NOMO-1 (cell line): ENCODE data around the gene CBX5.
"Not testable (repeated sequence)": the region's sequence is repeated elsewhere in the genome, so short reads cannot be mapped to it uniquely, and the experiment has no call there.

Experiments used
- DNase-seq, 2 experiments: peaks; one replicate each; lab custom pipeline; 2025; ENCODE audit not compliant: unreplicated experiment in 2 of 2; lab: John Stamatoyannopoulos, UW

The CBX5 gene

DNA sequence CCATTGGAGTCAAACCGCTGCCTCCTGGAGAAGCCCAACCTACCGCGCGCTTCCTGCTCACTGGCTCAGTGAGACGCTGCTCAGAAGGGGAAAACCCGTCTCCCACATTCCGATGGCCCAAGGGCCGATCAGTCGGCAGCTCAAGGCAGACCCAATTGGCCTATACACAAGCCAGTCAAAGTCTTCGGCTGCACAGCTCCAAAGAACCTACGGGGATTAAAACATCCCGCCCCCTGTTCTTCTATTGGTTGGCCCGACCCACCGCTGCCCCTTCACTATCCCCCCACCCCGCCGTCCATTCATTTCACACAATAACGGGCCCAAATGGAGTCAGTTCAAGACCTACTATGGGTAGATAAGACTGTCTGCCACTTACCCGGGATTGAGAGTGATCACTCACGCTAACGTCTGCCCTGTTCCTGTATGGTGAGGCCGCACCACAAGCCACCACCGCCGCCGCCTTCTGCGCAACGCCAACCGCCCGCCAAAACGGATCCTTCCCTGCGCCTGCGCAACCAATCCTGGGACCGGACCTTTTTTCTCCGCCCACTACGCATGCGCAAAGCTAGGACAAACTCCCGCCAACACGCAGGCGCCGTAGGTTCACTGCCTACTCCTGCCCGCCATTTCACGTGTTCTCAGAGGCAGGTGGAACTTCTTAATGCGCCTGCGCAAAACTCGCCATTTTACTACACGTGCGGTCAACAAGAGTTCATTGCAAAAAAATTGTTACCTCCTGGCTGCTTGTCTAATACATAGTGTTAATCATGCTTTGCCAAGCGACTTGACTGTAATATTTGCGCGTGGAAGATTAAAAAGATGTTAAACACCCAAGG lies at the start of gene CBX5:
CBX5 (minus strand) TSS at position 491 of the 836 bp plus-strand sequence. CDS start 22,472 bp downstream, outside the sequence.
- peak; percentile 98 to 99 for DNase-seq

- DNase-seq = no peak
Measured at GRCh38 chr12:54328595-54329337, 48.8 kb upstream of the CBX5 start.

GRCh38 chr12:54325442-54326109 lies 45.7 kb upstream of the CBX5 start:
- DNase-seq = not testable (repeated sequence)

- peak; percentile 100 for DNase-seq
Measured at GRCh38 chr12:54324617-54325441, 44.9 kb upstream of the CBX5 start, which contains the start of gene COPZ1. Gene COPZ1 (plus strand): TSS chr12:54325131. CDS start chr12:54325164, 33 bp downstream.

- DNase-seq = no peak
Measured at GRCh38 chr12:54321363-54321762, 41.4 kb upstream of the CBX5 start.

GRCh38 chr12:54312309-54312708 lies 32.4 kb upstream of the CBX5 start:
- not testable (repeated sequence) for DNase-seq

DNA sequence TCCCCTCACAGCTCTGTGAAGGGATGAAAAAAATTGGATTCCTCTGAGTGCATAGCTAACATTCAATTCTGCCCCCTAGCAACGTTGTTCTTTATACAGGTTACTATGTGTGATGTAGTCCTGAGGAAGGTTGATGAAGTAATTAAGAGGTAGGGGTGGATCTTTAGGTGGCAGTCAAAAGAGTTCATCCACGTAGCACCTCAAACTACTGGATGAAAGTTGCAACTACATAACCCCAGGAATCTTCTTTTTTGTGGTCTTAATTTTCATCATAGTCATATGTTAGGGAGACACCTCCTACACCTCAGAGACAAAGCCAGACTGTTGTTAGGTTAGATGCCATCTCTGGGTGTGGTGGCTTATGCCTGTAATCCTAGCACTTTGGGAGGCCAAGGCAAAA lies 31.1 kb upstream of the CBX5 start:
- DNase-seq = no peak

DNA sequence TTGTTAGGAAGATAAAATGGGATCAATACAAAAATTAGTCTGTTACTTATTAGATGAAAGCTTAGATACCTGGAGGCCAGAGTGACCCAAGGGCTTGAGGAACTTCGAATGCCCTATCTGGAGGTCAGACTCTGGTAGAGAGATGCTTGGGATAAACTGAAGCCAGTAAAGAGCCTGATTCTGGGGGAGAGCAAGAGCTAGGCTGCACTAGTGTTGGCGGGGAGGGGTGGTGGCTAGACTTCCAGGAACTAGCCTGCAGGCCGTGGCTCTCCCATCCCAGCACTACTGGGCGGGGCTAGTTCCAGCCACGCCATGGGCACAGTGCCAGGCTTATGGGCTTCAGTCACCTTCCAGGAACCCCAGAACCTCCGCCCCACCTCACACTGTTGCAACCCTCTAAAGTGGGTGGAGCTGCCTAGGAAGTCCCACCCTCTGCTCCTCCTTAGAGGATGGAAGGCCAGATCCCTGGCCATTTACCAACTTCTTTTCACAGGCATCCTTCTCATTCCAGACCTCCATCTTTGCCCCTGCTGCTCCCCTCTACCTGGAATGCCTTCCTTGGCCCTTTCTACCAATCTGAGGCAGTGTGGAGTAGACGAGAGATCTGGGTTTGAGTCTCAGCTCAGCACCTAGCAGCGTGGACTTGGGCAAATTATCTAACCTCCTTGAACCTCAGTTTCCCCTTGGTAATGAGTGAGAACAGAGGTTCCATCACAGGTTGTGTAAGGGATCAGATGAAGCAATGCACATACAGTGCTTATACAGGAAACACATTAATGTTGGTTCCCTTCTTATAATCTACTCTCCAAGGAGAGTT lies 27.2 kb upstream of the CBX5 start:
- DNase-seq = peak; percentile 91 to 94

- DNase-seq = peak; percentile 96 to 97
Measured at GRCh38 chr12:54304187-54304810, 24.4 kb upstream of the CBX5 start.

DNA sequence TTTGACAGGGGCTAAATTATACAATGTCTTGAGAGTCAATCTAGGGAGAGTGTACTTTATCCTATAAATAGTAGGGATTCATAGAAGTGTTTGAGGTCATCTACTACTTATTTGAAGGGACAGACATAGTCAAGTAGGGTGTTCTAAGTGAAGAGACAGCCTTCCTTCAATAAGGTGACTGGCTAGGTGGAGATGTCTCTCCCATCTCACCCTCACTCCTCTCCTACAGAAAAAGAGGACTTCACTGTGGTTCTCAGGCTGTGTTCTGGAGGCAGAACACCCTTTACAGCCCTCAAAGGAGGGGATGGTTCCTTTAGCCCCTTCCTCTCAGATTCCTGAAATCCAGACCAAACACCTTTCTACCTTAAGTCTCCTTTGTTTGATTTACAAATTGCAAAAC lies 23.7 kb upstream of the CBX5 start:
- DNase-seq = no peak

GRCh38 chr12:54301428-54302048 lies 21.6 kb upstream of the CBX5 start:
- no peak for DNase-seq

DNA sequence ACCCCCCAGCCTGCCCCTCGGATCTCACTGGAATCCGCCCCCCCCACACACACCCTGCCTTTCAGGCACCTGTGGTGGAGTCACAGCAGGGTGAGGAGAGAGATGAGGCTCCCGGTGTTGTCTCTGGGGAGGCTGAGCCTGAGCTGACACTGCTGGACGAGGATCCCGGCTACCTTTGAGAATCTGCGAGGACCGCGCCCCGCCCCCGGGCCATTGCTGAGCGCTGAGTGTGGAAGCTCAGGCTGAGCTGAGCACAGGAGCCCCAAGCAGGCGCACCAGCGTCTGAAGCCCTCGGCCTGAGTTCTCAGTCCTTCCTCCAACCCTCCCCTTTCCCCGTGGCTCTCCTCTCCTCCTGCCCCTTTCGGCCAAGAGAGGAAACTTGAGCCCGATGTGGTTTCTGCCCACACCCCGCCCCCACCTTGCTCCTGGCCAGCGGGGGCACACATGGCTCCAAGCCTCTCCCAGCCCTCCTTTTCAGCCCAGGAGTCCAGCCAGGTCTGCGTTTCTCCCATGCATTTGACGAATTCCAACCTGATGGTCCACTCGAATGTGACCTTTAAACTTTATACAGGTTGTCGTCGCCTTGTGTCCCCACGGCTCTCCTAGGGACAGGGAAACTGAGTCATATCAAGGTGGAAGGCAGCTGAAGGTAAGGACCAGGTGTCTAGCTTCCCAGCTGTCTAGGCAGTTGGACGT lies 21.0 kb upstream of the CBX5 start, which contains the start of gene NFE2:
NFE2 (minus strand) TSS at position 284 of the 696 bp plus-strand sequence. CDS start 5,767 bp downstream, outside the sequence.
- peak; percentile 79 to 84 for DNase-seq

- DNase-seq = no peak
Measured at GRCh38 chr12:54300225-54300731, 20.4 kb upstream of the CBX5 start.

DNA sequence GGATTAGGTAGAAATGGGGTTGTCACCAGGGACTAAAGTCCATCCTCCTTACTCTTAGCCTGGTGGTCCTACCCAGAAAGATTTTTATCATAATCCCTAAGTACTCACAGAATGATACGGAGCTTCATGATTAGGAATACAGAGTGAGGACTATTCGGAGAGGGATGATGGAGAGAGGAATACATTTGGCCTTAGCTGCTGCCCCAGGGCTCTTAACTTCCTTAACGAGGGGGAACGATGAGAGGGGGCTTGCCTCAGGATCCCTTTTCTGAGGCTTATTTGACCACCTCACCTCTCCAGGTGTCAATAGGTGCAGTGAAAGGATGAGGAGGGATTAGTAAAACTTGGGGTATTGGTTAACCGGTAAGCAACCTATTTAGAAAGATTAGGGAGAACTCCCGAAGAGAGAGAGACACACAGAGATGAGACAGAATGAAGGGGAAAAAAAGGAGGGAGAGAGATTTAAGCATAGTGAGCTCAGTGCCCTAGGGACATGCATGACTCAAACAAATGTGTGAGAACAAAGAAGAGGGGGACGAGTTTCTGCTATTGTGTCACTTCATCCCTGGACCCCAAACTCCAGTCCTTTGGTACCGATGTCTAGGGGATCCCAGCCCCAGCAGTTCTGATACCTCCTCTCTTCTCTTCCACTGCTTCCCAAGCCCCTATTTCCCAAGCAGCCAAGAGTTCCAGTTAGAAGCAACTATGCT lies 19.7 kb upstream of the CBX5 start:
- no peak for DNase-seq

DNA sequence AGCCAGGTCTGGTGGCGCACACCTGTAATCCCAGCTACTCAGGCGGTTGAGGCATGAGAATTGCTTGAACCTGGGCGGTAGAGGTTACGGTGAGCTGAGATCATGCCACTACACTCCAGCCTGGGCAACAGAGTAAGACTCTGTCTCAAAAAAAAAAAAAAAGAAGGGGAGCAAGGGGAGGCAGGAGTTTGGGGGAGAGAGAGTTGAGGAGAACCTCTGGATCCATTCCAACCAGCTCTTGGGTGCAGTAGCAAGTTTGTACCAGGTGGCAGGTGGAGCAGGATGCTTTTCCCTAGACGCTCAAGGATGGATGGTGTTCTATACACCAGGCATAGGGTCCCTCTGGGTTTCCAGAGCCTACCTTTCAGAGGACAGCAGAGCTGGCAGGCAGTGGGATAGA lies 19.0 kb upstream of the CBX5 start:
- DNase-seq = no peak

DNA sequence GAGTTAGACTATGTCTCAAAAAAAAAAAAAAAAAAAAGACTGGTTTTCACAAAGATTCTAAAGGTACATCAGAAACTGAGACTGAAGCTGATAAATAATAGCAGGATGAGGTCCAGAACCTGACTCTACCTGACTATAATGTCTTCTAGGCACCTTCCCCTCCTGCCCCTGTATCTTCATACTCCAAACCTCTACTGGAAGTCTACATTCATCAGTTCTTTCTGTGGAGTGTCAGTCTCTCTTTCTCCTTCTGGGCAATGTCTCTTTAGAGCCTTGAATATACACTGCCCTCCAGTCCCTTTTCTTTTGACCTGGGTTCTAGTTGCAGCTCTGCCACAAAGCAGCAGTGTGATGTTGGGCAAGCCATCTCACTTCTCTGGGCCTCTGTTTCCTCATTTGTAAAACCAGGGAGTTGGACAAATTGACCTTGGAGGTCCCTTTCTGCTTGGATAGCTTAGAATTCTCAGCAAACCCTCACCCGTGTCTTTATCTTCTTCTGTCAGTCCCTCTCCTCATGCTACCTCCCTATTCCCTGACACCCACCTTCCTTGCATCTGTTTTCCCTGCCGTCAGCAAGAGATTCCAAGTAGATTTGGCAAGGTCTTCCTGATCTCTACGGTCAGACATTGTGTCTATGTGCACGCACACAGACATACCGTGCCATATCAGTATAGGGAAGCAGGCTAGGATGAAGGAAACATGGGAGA lies 16.6 kb upstream of the CBX5 start:
- no peak for DNase-seq
